ENCODE results near the gene SLBP.
A peak's percentile ranks its signal among the peaks of the same experiment; 100 is the strongest.
"Not testable (repeated sequence)": the region's sequence is repeated elsewhere in the genome, so short reads cannot be mapped to it uniquely, and the experiment has no call there.

SLBP gene

DNA sequence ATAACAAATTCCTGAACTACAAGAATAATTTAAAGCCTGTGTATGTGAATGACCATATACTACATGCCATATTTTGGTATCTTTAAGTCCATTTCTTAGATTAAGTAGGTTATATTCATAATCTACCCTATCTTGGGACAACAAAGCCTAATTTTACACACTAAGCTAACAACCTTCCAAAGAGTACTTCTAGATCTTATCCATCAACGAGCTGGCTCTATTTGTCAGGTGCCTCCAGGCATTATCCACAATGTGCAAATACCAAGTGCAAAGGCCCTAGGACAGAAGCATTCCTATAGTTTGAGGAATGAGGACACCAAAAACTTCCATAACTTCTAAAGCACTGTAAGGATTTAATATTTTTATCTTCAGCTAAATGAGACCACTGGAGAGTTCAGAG is 3.5 kb downstream of the SLBP start:
- DNase-seq (ENCODE audit: low spot score), result no peak

DNA sequence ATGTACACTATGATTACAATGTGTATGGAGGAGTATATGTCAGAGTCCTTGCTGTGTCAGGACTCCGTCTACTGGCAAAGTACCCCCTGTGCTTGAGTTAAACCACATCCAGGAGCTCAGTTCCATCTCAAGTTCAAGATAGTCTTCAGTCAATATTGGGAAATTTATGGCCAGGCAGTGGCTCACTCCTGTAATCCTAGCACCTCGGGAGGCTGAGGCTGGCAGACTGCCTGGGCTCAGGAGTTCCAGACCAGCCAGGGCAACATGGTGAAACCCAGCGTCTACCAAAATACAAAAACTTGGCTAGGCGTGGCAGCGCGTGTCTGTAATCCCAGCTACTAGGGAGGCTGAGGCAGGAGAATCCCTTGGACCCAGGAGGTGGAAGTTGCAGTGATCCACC is 5.8 kb downstream of the SLBP start:
- no peak for DNase-seq (ENCODE audit: low spot score)

DNA sequence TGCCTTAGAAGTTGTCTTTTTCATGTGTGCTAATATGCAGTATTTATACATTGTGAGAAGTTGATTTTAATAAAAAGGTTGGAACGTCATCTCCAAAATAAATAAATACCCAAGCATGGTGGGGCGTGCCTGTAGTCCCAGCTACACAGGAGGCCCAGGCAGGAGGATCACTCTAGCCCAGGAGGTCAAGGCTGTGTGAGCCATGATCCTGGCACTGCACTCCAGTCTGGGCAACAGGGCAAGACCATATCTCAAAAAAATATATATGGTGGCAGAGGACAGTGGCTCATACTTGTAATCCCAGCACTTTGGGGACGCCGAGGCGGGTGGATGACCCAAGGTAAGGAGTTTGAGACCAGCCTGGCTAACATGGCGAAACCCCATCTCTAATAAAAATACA is 6.4 kb downstream of the SLBP start:
- DNase-seq (ENCODE audit: low spot score), result no peak

GRCh38 chr4:1703867-1704266 is 8.3 kb downstream of the SLBP start:
- DNase-seq (ENCODE audit: low spot score), result no peak

GRCh38 chr4:1701671-1702070 is 10.4 kb downstream of the SLBP start:
- not testable (repeated sequence) for DNase-seq (ENCODE audit: low spot score)

DNA sequence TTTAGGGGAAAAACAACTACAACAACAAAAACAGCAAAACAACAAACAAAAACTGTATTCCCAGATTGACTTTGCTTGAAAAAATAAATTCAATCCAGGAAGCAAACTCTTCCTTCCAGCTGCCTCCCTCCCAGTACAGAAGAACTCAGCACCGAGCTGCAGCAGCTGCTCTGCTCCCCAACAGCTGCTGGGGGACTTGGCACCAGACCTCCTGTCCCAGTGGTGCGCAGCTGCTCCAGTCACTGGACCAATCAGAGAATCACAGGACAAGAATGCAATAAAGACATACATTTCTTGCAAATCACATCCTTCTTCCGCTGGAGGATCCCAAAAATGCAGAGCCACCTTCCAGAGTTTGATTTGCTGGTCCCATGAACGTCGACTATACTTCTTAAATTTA is 16.2 kb downstream of the SLBP start:
- no peak for DNase-seq (ENCODE audit: low spot score)

GRCh38 chr4:1693131-1693896 is 18.8 kb downstream of the SLBP start:
- DNase-seq (ENCODE audit: low spot score), result peak; percentile 79

DNA sequence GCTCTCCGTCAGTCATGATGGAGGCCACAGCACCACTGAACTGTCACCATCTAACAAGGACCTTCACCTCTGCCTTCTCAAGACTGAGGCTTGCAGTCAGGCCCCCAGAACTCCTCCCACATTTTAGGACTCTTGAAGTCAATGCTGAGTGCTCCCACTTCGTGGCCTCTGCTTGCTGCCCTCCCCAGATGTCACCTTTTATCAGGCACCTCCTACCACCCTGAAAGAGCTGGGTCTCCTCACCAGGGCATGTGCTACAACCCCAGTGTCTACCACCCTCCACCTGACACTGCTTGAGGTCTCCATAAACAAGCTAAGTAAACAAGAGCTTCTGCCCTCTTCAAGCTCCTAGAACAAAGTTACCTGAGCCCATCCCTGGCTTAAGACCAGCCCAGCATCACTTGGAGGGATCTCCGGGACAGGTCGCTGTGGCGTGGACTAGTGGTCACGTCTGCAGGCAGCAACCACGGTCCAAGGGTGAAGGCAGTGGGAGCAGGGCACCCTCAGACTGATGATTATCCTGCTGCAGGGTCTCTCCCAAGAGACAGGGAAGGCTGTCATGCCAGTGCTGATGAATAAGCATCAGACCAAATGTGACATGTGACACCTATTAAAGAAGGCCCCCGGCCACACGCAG is 20.3 kb downstream of the SLBP start:
- no peak for DNase-seq (ENCODE audit: low spot score)

DNA sequence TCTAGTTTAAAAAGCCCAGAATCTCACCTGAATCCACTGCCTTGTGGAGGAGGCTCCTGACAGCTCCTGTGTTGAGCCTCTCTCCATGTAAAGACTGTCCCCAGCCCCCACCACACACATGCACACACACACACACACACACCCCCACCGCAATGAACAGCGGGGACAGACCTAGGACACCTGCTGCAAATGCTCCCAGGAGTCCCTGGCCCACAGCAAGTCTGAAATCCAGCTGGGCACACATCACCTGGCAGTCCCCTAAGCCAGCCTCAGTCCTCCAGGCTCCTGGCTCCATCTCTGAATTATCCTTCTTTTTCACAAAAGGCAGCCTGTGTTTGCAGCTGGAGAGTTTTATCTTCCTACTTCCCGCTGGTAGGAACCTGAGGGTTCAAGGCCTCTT is 21.4 kb downstream of the SLBP start:
- no peak for DNase-seq (ENCODE audit: low spot score)

GRCh38 chr4:1686440-1687036 is 25.6 kb downstream of the SLBP start:
- DNase-seq (ENCODE audit: low spot score), result no peak

GRCh38 chr4:1685235-1686150 is 26.6 kb downstream of the SLBP start:
- no peak for DNase-seq (ENCODE audit: low spot score)

DNA sequence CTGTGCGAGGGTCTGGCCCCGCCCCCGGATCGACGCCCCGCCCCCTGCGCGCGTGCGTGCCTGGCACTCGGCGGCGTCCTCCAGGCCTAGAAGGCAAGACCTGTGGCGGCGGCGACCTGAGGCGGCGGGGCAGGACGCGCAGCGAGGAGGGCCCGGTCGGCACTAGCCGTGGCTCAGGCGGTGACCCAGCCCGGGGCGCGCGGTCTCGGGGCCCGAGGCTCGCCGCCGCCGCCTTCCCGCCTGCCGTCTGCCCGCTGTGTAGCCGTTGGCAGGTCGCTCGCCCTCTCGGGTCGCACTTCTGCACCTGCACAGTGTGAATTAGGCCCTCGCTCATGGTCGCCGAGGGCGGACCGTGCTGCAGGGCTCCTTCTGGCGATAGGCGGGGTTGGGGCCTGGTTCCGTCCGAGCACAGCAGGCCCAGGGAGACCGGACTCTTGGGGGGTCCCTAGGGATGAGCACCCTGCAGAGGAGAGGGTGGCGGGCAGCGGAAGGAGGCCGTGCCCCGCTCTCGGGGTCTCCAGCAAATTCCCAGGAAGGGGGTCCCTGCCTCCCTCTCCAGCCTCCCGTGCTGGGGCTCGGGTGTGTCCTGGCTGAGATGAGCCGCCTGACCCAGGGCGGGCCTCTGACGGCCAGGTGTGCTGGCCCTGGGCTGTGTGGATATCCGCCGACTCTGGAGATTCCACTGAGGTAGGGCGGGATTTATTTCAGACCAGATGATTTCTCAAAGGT is 27.4 kb downstream of the SLBP start:
- DNase-seq (ENCODE audit: low spot score), result no peak

GRCh38 chr4:1683736-1684505 is 28.2 kb downstream of the SLBP start, which contains the start of gene FAM53A:
Gene FAM53A (minus strand): TSS chr4:1684313. CDS start chr4:1668741, 15,572 bp downstream.
- peak; percentile 93 for DNase-seq (ENCODE audit: low spot score)

DNA sequence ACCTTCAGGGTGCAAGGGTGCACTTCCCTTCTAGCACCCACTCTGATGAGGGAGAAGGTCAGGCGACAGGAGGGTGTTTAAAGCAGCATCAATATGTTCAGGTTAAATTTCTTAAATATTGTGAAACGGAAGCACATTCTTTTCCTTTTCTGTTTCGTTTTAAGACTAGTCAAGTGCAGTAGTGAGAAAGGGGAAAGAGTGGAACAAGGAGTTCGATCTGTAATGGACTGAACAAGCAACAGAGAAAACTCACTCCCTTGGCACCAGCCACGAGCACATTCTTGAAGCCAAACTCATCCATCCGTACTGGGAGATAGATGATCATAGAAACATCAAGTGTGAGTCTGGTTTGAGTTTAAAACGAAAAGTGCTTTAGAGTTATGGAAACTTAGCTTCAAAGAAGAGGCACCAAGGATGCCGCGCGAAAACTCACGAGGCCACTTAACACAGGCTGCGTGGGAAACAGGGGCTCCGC is 28.8 kb downstream of the SLBP start:
- no peak for DNase-seq (ENCODE audit: low spot score)

GRCh38 chr4:1682860-1683259 is 29.3 kb downstream of the SLBP start:
- no peak for DNase-seq (ENCODE audit: low spot score)

DNA sequence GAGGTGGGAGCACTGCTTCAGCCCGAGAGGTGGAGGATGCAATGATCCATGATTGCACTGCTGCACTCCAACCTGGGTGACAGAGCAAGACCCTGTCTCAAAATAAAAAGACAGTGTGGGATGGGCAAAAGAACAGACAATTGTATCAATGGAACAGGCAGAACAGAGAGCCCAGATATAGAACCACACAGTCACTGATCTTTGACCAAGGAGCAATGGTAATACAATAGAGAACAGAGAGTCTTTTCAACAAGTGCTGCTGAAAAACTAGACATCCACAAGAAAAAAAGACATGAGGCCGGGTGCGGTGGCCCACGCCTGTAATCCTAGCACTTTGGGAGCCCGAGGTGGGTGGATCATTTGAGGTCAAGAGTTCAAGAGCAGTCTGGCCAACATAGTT is 33.9 kb downstream of the SLBP start:
- DNase-seq (ENCODE audit: low spot score), result no peak

GRCh38 chr4:1676605-1677525 is 35.3 kb downstream of the SLBP start:
- no peak for DNase-seq (ENCODE audit: low spot score)

- DNase-seq (ENCODE audit: low spot score), result no peak
These were observed 36.3 kb downstream of the SLBP start for GRCh38 chr4:1675802-1676137.

DNA sequence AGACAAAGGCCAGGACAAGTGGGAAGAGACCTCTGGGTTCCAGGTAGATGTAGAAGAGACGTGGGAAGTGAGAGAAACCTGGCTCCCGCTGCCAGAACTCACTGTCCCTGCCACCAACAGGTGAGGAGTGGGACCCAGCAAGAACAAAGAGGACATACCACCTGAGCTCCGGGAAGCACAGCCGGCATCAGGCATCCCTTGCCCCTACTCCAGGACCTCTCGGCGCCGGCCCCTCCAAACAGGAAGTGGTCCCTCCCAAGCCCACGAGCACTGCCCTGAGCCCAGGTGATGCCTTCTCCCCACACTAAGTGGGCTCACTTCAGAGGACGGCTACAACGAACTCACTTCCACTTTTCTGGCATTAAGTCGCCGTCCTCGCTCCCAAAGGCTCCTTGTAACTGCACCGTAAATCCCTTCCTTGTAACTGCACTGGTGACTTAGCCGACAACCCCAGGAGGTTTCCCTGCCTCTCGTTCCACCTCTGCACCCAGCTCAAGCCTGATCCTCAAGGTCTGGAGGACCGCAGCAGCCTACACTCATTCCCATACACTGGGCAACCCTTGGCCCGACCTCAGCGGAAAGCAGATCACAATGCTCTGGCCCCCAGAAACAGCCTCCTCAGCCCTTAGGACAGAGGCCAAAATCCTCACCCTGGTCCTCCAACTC is 36.9 kb downstream of the SLBP start:
- no peak for DNase-seq (ENCODE audit: low spot score)

Measured in LoVo (cell line).